ENCODE measurements around the gene NUFIP1. TPM values are rescaled to one million over a fixed set of nuclear protein-coding genes. Genes with fewer than 3 reads are reported as not detected.

Gene NUFIP1
- total and polyA plus RNA-seq, 4 experiments from 2014 or later: 3.8 to 4.8 (median 4.4) TPM

- H3K9me3 Mint-ChIP-seq: no peaks in the 10 kb centered on the region
- intact Hi-C loops (cut with micrococcal nuclease): loop anchor here (2.0 to 10.0 kb wide), 5 partner anchors 484 to 1876 kb away; partner anchors contain the start of genes CCDC122, ESD and LACC1
- CTCF ChIA-PET (ENCODE audit: partially characterized antibody): interaction anchor here (0.8 to 2.8 kb wide), 14 partner anchors 9 to 491 kb away, joined by 3 to 10 read pairs (median 4); partner anchors contain the start of gene TSC22D1
- peaks cover 0 to 5% (median 3%) of the 10 kb centered on the region in 4 donors for H3K4me1 Mint-ChIP-seq
- Histone ChIP-seq H3K9me3 (ENCODE audit: control insufficient read depth in 1 of 2, low read length in 2 of 2) (no peaks in the 10 kb centered on the region), H3K36me3 (ENCODE audit: insufficient read depth, low read length) (no peaks in the 10 kb centered on the region), H3K27ac (ENCODE audit: low read depth, low read length) (peak overlapping the region; percentile 72), H3K4me1 (ENCODE audit: insufficient read depth, low read length) (peaks cover 10% of the 10 kb centered on the region), H3K4me3 (ENCODE audit: low read length in 2 of 2) (peak overlapping the region; percentile 76 to 85), H3K27me3 (ENCODE audit: insufficient read depth, low read length) (no peaks in the 10 kb centered on the region)
- peak overlapping the region in 2 of 8 donors; percentile 10 to 25 for H3K4me3 Mint-ChIP-seq
- no peaks in the 10 kb centered on the region for H3K27me3 Mint-ChIP-seq
- H3K27ac Mint-ChIP-seq: peak overlapping the region in 3 of 7 donors; percentile 35 to 62 (median 37)
- no peaks in the 10 kb centered on the region for H3K36me3 Mint-ChIP-seq
- no peak for DNase-seq
- POLR2A ChIA-PET (ENCODE audit: partially characterized antibody): interaction anchor here (0.8 to 2.8 kb wide), 8 partner anchors 14 to 1927 kb away, joined by 3 to 12 read pairs (median 4); partner anchors contain the start of genes EPSTI1, GPALPP1, NUFIP1 and TPT1
These were observed 70.0 kb downstream of the NUFIP1 start for GRCh38 chr13:44919104-44919804.

- CTCF ChIA-PET (ENCODE audit: partially characterized antibody): interaction anchor here (0.8 to 2.8 kb wide), 14 partner anchors 9 to 490 kb away, joined by 3 to 10 read pairs (median 4); partner anchors contain the start of gene TSC22D1
- H3K4me3 ChIP-seq (ENCODE audit: low read length in 2 of 2): peak overlapping the region; percentile 76 to 85
- no peak overlapping the region for H3K27ac Mint-ChIP-seq
These were observed 70.8 kb downstream of the NUFIP1 start for GRCh38 chr13:44918326-44919103.

GRCh38 chr13:44917589-44918325, 71.5 kb downstream of the NUFIP1 start:
- Mint-ChIP-seq H3K9me3 (no peaks in the 10 kb centered on the region), H3K4me3 (no peak overlapping the region)

More at GRCh38 chr13:44918326-44919103, 70.8 kb downstream of the NUFIP1 start:
- H3K27me3 Mint-ChIP-seq: no peaks in the 10 kb centered on the region
- peaks cover 0 to 5% (median 3%) of the 10 kb centered on the region in 4 donors for H3K4me1 Mint-ChIP-seq
- POLR2A ChIA-PET (ENCODE audit: partially characterized antibody): interaction anchor here (0.8 to 2.8 kb wide), 9 partner anchors 15 to 1926 kb away, joined by 3 to 12 read pairs (median 4); partner anchors contain the start of genes CCDC122, EPSTI1, GPALPP1 and LACC1
- no peaks in the 10 kb centered on the region for H3K9me3 Mint-ChIP-seq
- DNase-seq: peak in 4 of 5 donors; percentile 86 to 89 (median 88)
- Histone ChIP-seq H3K4me1 (ENCODE audit: insufficient read depth, low read length) (peaks cover 10% of the 10 kb centered on the region), H3K36me3 (ENCODE audit: insufficient read depth, low read length) (no peaks in the 10 kb centered on the region), H3K27ac (ENCODE audit: low read depth, low read length) (peak overlapping the region; percentile 72), H3K27me3 (ENCODE audit: insufficient read depth, low read length) (no peaks in the 10 kb centered on the region), H3K9me3 (ENCODE audit: control insufficient read depth in 1 of 2, low read length in 2 of 2) (no peaks in the 10 kb centered on the region)
- intact Hi-C loops (cut with micrococcal nuclease): loop anchor here (1.0 to 10.0 kb wide), 11 partner anchors 52 to 1876 kb away; partner anchors contain the start of genes CCDC122, ESD, GPALPP1 and LACC1
- H3K36me3 Mint-ChIP-seq: no peaks in the 10 kb centered on the region
- H3K4me3 Mint-ChIP-seq: no peak overlapping the region

DNA sequence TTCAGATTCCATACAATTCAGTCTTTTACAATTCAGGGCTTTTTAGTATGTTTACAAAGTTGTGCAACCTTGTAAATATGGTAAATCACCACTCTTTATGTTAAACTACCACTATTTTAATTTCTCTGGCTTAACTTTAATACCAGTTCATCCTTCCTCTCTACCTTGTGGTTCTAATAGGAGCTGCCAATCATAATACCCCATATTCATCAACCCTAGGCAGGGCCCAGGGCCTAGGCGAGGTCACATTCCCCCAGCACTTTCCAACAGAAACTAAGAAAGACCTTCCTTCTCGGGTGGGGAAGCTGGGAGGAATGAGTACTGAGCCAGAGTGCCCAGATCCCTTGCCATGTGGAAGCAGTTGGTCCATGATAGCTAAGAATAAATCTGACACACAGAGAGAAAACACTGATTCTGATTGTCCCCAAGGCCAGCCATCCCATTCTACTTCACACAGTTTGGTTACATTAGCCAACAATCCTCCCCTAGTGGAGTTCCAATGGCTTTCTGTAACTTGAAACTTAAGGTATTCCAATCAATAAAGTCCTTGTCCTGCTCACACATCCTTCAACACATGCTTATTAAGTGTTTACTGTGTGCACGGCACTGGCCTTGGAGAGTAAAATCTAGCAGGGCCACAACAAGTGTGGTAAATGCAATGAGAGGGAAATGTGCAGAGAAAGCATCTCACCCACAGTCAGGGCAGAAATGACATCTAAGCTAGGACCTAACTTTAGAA, 76.8 kb downstream of the NUFIP1 start:
- H3K27me3 Mint-ChIP-seq: no peaks in the 10 kb centered on the region
- peaks cover 0 to 7% (median 1%) of the 10 kb centered on the region in 4 donors for H3K4me1 Mint-ChIP-seq
- CTCF ChIA-PET (ENCODE audit: partially characterized antibody): interaction anchor here (1.0 kb wide), 1 partner anchor 58 kb away, joined by 3 read pairs; no protein-coding TSS in a partner anchor
- no peaks in the 10 kb centered on the region for H3K27me3 ChIP-seq (ENCODE audit: insufficient read depth, low read length)
- H3K4me1 ChIP-seq (ENCODE audit: insufficient read depth, low read length): no peaks in the 10 kb centered on the region
- DNase-seq: no peak
- no peak overlapping the region for H3K27ac Mint-ChIP-seq
- no peaks in the 10 kb centered on the region for H3K9me3 ChIP-seq (ENCODE audit: control insufficient read depth in 1 of 2, low read length in 2 of 2)
- H3K4me3 ChIP-seq (ENCODE audit: low read length in 2 of 2): no peak overlapping the region
- POLR2A ChIA-PET (ENCODE audit: partially characterized antibody): no interaction called here
- intact Hi-C loops (cut with micrococcal nuclease): loop anchor here (10.0 kb wide), 2 partner anchors 638 to 1882 kb away; partner anchors contain the start of gene ESD
- H3K9me3 Mint-ChIP-seq: peaks cover 0 to 26% (median 15%) of the 10 kb centered on the region in 8 donors
- no peak overlapping the region for H3K4me3 Mint-ChIP-seq
- peaks cover 0 to 3% of the 10 kb centered on the region in 2 donors for H3K36me3 Mint-ChIP-seq
- H3K27ac ChIP-seq (ENCODE audit: low read depth, low read length): no peak overlapping the region
- no peaks in the 10 kb centered on the region for H3K36me3 ChIP-seq (ENCODE audit: insufficient read depth, low read length)

More at GRCh38 chr13:44917589-44918325, 71.5 kb downstream of the NUFIP1 start:
- DNase-seq: peak; percentile 96 to 97 (median 97)
- POLR2A ChIA-PET (ENCODE audit: partially characterized antibody): interaction anchor here (0.7 to 2.8 kb wide), 8 partner anchors 16 to 1378 kb away, joined by 3 to 12 read pairs (median 5); partner anchors contain the start of genes CCDC122, GPALPP1, LACC1 and NUFIP1
- CTCF ChIA-PET (ENCODE audit: partially characterized antibody): interaction anchor here (0.7 to 2.8 kb wide), 9 partner anchors 10 to 436 kb away, joined by 3 to 10 read pairs (median 4); partner anchors contain the start of gene TSC22D1
- H3K9me3 ChIP-seq (ENCODE audit: control insufficient read depth in 1 of 2, low read length in 2 of 2): no peaks in the 10 kb centered on the region
- peak overlapping the region; percentile 76 to 85 for H3K4me3 ChIP-seq (ENCODE audit: low read length in 2 of 2)
- Mint-ChIP-seq H3K27me3 (no peaks in the 10 kb centered on the region), H3K4me1 (peaks cover 0 to 7% (median 3%) of the 10 kb centered on the region in 4 donors), H3K27ac (no peak overlapping the region), H3K36me3 (no peaks in the 10 kb centered on the region)
- peak overlapping the region; percentile 72 for H3K27ac ChIP-seq (ENCODE audit: low read depth, low read length)
- no peaks in the 10 kb centered on the region for H3K36me3 ChIP-seq (ENCODE audit: insufficient read depth, low read length)
- intact Hi-C loops (cut with micrococcal nuclease): loop anchor here (1.0 to 10.0 kb wide), 11 partner anchors 53 to 1877 kb away; partner anchors contain the start of genes CCDC122, ESD, GPALPP1 and LACC1
- H3K27me3 ChIP-seq (ENCODE audit: insufficient read depth, low read length): no peaks in the 10 kb centered on the region
- H3K4me1 ChIP-seq (ENCODE audit: insufficient read depth, low read length): peaks cover 10% of the 10 kb centered on the region

GRCh38 chr13:44908712-44909111, 80.6 kb downstream of the NUFIP1 start:
- Mint-ChIP-seq H3K36me3 (peaks cover 0 to 3% of the 10 kb centered on the region in 2 donors), H3K27me3 (peaks cover 3 to 5% of the 10 kb centered on the region in 2 donors), H3K4me1 (peaks cover 0 to 2% (median 0%) of the 10 kb centered on the region in 4 donors), H3K4me3 (no peak overlapping the region), H3K9me3 (peaks cover 0 to 26% (median 15%) of the 10 kb centered on the region in 8 donors), H3K27ac (no peak overlapping the region)
- Histone ChIP-seq H3K27me3 (ENCODE audit: insufficient read depth, low read length) (no peaks in the 10 kb centered on the region), H3K4me3 (ENCODE audit: low read length in 2 of 2) (no peak overlapping the region), H3K4me1 (ENCODE audit: insufficient read depth, low read length) (no peaks in the 10 kb centered on the region), H3K27ac (ENCODE audit: low read depth, low read length) (no peak overlapping the region), H3K36me3 (ENCODE audit: insufficient read depth, low read length) (no peaks in the 10 kb centered on the region), H3K9me3 (ENCODE audit: control insufficient read depth in 1 of 2, low read length in 2 of 2) (no peaks in the 10 kb centered on the region)
- ChIA-PET CTCF (ENCODE audit: partially characterized antibody) (no interaction called here), POLR2A (ENCODE audit: partially characterized antibody) (no interaction called here)
- DNase-seq: no peak
- intact Hi-C loops (cut with micrococcal nuclease): no loop called here

DNA sequence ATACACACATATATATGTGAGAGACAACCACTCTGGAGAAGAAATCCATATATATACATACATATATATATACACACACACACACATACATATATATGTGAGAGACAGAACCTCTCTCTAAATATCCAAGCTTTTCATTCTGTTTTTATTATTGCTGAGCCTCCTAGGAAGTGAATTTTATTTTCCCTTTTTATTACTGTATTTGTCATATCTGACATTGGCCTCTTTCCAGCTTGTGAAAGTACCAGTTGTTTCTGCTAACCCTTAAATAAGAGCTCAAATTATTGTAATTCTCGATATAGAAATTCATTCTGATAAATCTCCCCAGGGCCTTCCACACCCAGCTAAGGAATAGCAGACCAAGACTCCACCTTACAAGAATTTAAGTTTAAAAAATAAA, 81.0 kb downstream of the NUFIP1 start:
- no peak overlapping the region for H3K4me3 Mint-ChIP-seq
- CTCF ChIA-PET (ENCODE audit: partially characterized antibody): no interaction called here

More for the DNA sequence above, 81.0 kb downstream of the NUFIP1 start:
- intact Hi-C loops (cut with micrococcal nuclease): no loop called here
- no peak for DNase-seq
- Mint-ChIP-seq H3K27me3 (peaks cover 4 to 7% of the 10 kb centered on the region in 2 donors), H3K27ac (no peak overlapping the region), H3K36me3 (peaks cover 0 to 3% of the 10 kb centered on the region in 2 donors), H3K4me1 (peaks cover 0 to 1% (median 0%) of the 10 kb centered on the region in 4 donors), H3K9me3 (peaks cover 0 to 26% (median 15%) of the 10 kb centered on the region in 8 donors)
- H3K4me1 ChIP-seq (ENCODE audit: insufficient read depth, low read length): no peaks in the 10 kb centered on the region
- POLR2A ChIA-PET (ENCODE audit: partially characterized antibody): no interaction called here
- no peaks in the 10 kb centered on the region for H3K36me3 ChIP-seq (ENCODE audit: insufficient read depth, low read length)
- H3K27ac ChIP-seq (ENCODE audit: low read depth, low read length): no peak overlapping the region
- H3K4me3 ChIP-seq (ENCODE audit: low read length in 2 of 2): no peak overlapping the region
- H3K27me3 ChIP-seq (ENCODE audit: insufficient read depth, low read length): no peaks in the 10 kb centered on the region
- no peaks in the 10 kb centered on the region for H3K9me3 ChIP-seq (ENCODE audit: control insufficient read depth in 1 of 2, low read length in 2 of 2)
